Activated T-cell treated with anti-CD3 and anti-CD28 coated beads, Interleukin-2, amount 50 U/mL, for 24 hours (primary cell): ENCODE results near the gene GLI3.

Source experiments
- DNase-seq: peaks from one replicate; pipeline ENCODE4 v3.0.0-alpha.2; 2020
- H3K27ac Mint-ChIP-seq: 2 replicates; pipeline ENCODE4 v1.8.0; 2020; ENCODE audit warnings: mild to moderate bottlenecking, mixed read lengths
- H3K27me3 Mint-ChIP-seq: 2 replicates; pipeline ENCODE4 v1.8.0; 2020; ENCODE audit warnings: mixed read lengths
- H3K36me3 Mint-ChIP-seq: 2 replicates; pipeline ENCODE4 v1.8.0; 2020; ENCODE audit warnings: low read depth, mixed read lengths
- H3K4me1 Mint-ChIP-seq: 2 replicates; pipeline ENCODE4 v1.8.0; 2020; ENCODE audit warnings: low read depth, mixed read lengths
- H3K4me3 Mint-ChIP-seq: 2 replicates; pipeline ENCODE4 v1.8.0; 2020; ENCODE audit warnings: mild to moderate bottlenecking, moderate library complexity, mixed read lengths
- H3K9me3 Mint-ChIP-seq: 2 replicates; pipeline ENCODE4 v1.8.0; 2020; ENCODE audit warnings: mixed read lengths

Gene GLI3

GRCh38 chr7:42053834-42054233, 183.2 kb downstream of the GLI3 start:
- Mint-ChIP-seq H3K27me3 (peaks cover 2% of the 10 kb centered on the region), H3K27ac (no peak overlapping the region), H3K4me1 (no peaks in the 10 kb centered on the region), H3K36me3 (no peaks in the 10 kb centered on the region), H3K9me3 (no peaks in the 10 kb centered on the region), H3K4me3 (no peak overlapping the region)
- DNase-seq = no peak

DNA sequence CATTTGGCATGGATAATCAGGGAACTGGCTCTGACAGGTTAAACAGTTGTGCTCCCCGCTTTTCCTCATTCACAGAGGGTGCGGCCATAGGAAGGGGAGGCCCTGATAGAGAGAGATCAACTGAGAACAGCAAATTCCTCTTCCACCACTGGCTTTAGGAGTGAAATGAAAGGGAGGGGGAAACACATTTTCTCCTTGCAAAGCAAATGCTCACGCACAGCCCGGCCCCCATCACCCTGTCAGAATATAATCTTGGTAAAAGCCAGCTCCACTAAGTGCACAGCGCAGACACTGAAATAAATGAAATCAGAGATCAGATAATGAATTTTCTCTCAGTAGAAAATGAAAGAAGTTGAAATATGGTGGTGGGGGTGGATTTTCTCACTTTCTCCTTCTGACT, 187.2 kb downstream of the GLI3 start:
- Mint-ChIP-seq H3K9me3 (no peaks in the 10 kb centered on the region), H3K4me3 (no peak overlapping the region), H3K27me3 (peaks cover 4% of the 10 kb centered on the region), H3K4me1 (no peaks in the 10 kb centered on the region), H3K27ac (no peak overlapping the region), H3K36me3 (no peaks in the 10 kb centered on the region)
- no peak for DNase-seq

GRCh38 chr7:42046483-42046882, 190.5 kb downstream of the GLI3 start:
- DNase-seq = no peak
- peaks cover 12% of the 10 kb centered on the region for H3K27me3 Mint-ChIP-seq
- no peak overlapping the region for H3K27ac Mint-ChIP-seq
- H3K4me1 Mint-ChIP-seq = no peaks in the 10 kb centered on the region
- no peak overlapping the region for H3K4me3 Mint-ChIP-seq
- H3K9me3 Mint-ChIP-seq = no peaks in the 10 kb centered on the region
- H3K36me3 Mint-ChIP-seq = no peaks in the 10 kb centered on the region

DNA sequence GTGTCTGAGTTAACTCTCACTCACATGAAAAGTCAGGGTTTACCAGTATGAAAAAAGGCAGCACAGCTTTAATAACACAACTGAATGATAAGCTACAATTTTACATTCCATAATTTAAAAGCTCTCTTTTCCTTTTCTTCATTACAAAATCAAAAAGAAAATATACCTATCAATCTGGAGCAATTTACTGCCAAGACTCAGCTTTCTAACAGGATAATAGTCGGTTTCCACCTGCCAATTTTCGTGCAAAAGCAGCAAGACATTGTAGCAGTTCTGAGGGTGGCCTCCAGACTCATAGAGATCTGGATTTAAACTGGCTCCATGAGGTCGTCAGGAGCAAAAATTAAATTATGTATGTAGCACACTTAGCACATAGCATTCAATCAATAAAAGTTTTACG, 191.0 kb downstream of the GLI3 start:
- H3K27me3 Mint-ChIP-seq = peaks cover 12% of the 10 kb centered on the region

GRCh38 chr7:42039921-42040320, 197.1 kb downstream of the GLI3 start:
- DNase-seq = no peak

More for the DNA sequence above, 191.0 kb downstream of the GLI3 start:
- Mint-ChIP-seq H3K27ac (no peak overlapping the region), H3K36me3 (no peaks in the 10 kb centered on the region), H3K4me3 (no peak overlapping the region), H3K9me3 (no peaks in the 10 kb centered on the region), H3K4me1 (no peaks in the 10 kb centered on the region)
- no peak for DNase-seq

DNA sequence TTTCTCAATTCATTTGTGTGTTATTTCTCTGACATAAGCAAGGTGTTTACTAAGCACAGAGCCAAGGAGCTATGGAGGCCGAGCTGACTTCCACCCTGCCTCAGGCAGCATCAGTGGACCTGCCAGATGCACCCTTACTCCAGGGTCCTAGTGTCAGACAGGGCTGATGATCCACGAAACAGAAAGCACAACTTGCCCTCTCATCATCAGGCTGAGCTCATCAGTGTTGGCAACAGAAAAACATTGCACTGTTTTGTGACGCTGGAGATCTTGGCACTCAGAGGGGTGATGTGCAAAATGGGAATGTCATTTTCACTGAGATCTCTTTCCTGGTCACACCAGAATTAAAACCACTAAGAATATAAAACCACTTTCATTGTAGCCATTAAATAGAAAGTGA, 201.8 kb downstream of the GLI3 start:
- Mint-ChIP-seq H3K36me3 (no peaks in the 10 kb centered on the region), H3K9me3 (no peaks in the 10 kb centered on the region)

More at GRCh38 chr7:42039921-42040320, 197.1 kb downstream of the GLI3 start:
- H3K4me3 Mint-ChIP-seq = no peak overlapping the region
- H3K4me1 Mint-ChIP-seq = no peaks in the 10 kb centered on the region
- H3K36me3 Mint-ChIP-seq = no peaks in the 10 kb centered on the region
- H3K27ac Mint-ChIP-seq = no peak overlapping the region
- H3K27me3 Mint-ChIP-seq = peaks cover 9% of the 10 kb centered on the region
- no peaks in the 10 kb centered on the region for H3K9me3 Mint-ChIP-seq

DNA sequence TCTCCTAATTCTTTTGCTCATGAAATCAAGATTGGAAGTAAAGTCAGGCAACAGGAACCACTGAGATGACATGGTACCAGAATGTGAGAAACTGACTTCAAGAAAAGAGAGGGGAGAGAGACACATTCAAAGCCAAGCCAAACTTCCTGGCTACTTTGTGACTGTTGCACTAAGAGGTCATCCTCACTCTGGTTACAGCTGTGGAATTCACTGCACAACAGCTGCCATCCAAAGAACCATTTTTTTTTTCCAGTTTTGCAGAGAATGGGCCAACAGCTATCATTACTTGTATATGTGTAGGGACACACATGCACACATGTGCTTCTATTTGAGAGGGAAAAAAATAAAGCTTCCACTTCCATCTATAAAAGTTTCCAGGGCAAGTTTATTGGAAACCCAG, 203.5 kb downstream of the GLI3 start:
- H3K27me3 Mint-ChIP-seq = no peaks in the 10 kb centered on the region
- no peaks in the 10 kb centered on the region for H3K4me1 Mint-ChIP-seq
- H3K36me3 Mint-ChIP-seq = no peaks in the 10 kb centered on the region
- no peak overlapping the region for H3K27ac Mint-ChIP-seq
- H3K9me3 Mint-ChIP-seq = no peaks in the 10 kb centered on the region
- no peak overlapping the region for H3K4me3 Mint-ChIP-seq
- no peak for DNase-seq

More for the DNA sequence above, 201.8 kb downstream of the GLI3 start:
- no peak overlapping the region for H3K27ac Mint-ChIP-seq
- H3K27me3 Mint-ChIP-seq = no peaks in the 10 kb centered on the region
- no peaks in the 10 kb centered on the region for H3K4me1 Mint-ChIP-seq
- H3K4me3 Mint-ChIP-seq = no peak overlapping the region
- no peak for DNase-seq

GRCh38 chr7:42029405-42029804, 207.6 kb downstream of the GLI3 start:
- no peaks in the 10 kb centered on the region for H3K36me3 Mint-ChIP-seq
- H3K4me1 Mint-ChIP-seq = no peaks in the 10 kb centered on the region
- H3K27ac Mint-ChIP-seq = no peak overlapping the region
- no peaks in the 10 kb centered on the region for H3K9me3 Mint-ChIP-seq
- no peak overlapping the region for H3K4me3 Mint-ChIP-seq
- H3K27me3 Mint-ChIP-seq = peaks cover 4% of the 10 kb centered on the region
- DNase-seq = no peak

- no peak overlapping the region for H3K4me3 Mint-ChIP-seq
- no peaks in the 10 kb centered on the region for H3K4me1 Mint-ChIP-seq
- DNase-seq = no peak
- no peak overlapping the region for H3K27ac Mint-ChIP-seq
- H3K27me3 Mint-ChIP-seq = peaks cover 4% of the 10 kb centered on the region
- no peaks in the 10 kb centered on the region for H3K9me3 Mint-ChIP-seq
- H3K36me3 Mint-ChIP-seq = no peaks in the 10 kb centered on the region
Observed at GRCh38 chr7:42027521-42027920, 209.5 kb downstream of the GLI3 start.

- no peak overlapping the region for H3K27ac Mint-ChIP-seq
- no peak overlapping the region for H3K4me3 Mint-ChIP-seq
- DNase-seq = no peak
- no peaks in the 10 kb centered on the region for H3K36me3 Mint-ChIP-seq
- peaks cover 4% of the 10 kb centered on the region for H3K27me3 Mint-ChIP-seq
- no peaks in the 10 kb centered on the region for H3K9me3 Mint-ChIP-seq
- no peaks in the 10 kb centered on the region for H3K4me1 Mint-ChIP-seq
Observed at GRCh38 chr7:42026622-42027197, 210.3 kb downstream of the GLI3 start.

DNA sequence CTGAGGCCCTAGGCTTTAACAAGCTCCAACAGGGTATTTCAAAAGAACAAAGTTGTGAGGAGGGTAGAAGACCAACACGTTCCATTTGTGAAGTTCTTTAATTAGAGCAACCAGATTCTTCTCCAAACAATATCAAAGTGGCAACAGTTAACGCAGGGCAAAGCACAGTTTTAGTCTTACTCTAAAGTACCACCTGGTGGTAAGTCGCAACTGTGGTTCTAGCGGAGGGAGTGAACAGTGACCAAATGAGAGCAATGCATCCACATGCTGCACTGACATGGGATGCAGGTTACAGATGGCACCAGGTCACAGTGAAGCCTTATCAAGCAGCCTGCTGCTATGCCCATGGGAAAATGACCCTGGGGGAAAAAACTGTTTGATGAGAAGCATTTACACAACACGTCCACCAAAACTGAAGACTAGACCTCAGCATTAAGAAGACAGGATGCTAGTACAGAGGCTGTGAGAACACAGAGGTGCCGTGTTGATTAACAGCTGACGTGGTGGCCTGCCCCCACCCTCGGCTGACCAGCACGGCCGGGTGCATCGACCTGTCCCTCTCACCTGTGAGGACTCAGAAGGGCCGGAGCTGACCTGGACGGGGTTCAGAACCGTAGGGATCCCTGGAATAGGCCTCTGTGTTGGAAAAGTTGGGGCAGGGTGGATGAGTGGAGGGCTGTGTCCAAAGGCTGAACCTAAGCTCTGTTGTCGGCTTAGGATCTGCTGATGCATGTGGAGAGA, 211.2 kb downstream of the GLI3 start:
- H3K27me3 Mint-ChIP-seq = peaks cover 6% of the 10 kb centered on the region
- no peaks in the 10 kb centered on the region for H3K36me3 Mint-ChIP-seq
- DNase-seq = no peak
- no peak overlapping the region for H3K27ac Mint-ChIP-seq
- no peak overlapping the region for H3K4me3 Mint-ChIP-seq
- no peaks in the 10 kb centered on the region for H3K4me1 Mint-ChIP-seq
- no peaks in the 10 kb centered on the region for H3K9me3 Mint-ChIP-seq

- H3K4me3 Mint-ChIP-seq = no peak overlapping the region
- peaks cover 6% of the 10 kb centered on the region for H3K27me3 Mint-ChIP-seq
- no peaks in the 10 kb centered on the region for H3K36me3 Mint-ChIP-seq
- no peaks in the 10 kb centered on the region for H3K4me1 Mint-ChIP-seq
- no peak overlapping the region for H3K27ac Mint-ChIP-seq
- DNase-seq = no peak
- no peaks in the 10 kb centered on the region for H3K9me3 Mint-ChIP-seq
Observed at GRCh38 chr7:42024537-42024936, 212.5 kb downstream of the GLI3 start.

- H3K27me3 Mint-ChIP-seq = peaks cover 6% of the 10 kb centered on the region
- H3K4me1 Mint-ChIP-seq = no peaks in the 10 kb centered on the region
- DNase-seq = no peak
- no peaks in the 10 kb centered on the region for H3K36me3 Mint-ChIP-seq
- no peaks in the 10 kb centered on the region for H3K9me3 Mint-ChIP-seq
- no peak overlapping the region for H3K4me3 Mint-ChIP-seq
- no peak overlapping the region for H3K27ac Mint-ChIP-seq
Observed at GRCh38 chr7:42023262-42023661, 213.7 kb downstream of the GLI3 start.

- H3K4me3 Mint-ChIP-seq = no peak overlapping the region
- H3K36me3 Mint-ChIP-seq = no peaks in the 10 kb centered on the region
- peaks cover 11% of the 10 kb centered on the region for H3K27me3 Mint-ChIP-seq
- no peak for DNase-seq
- H3K4me1 Mint-ChIP-seq = no peaks in the 10 kb centered on the region
- no peak overlapping the region for H3K27ac Mint-ChIP-seq
- H3K9me3 Mint-ChIP-seq = no peaks in the 10 kb centered on the region
Observed at GRCh38 chr7:42022791-42023190, 214.2 kb downstream of the GLI3 start.

DNA sequence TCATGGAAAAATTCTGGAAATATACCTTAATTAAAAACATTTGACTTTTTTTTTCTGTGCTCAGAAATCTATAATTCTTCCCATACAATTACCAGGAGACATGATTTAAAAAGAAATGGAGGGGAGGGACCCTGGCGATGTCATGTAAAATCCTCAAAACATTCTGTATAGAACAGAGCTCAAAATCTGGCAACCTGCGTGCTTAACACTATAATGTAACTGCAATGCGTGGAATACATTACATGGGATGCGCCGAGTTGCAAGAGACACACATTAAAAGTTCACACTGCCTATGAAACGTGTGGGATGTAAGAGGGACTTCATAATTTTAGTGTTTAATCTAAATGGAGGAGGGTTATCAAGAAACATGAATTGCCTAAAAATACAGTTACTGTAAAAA, 215.0 kb downstream of the GLI3 start:
- no peaks in the 10 kb centered on the region for H3K36me3 Mint-ChIP-seq
- H3K27ac Mint-ChIP-seq = no peak overlapping the region
- no peaks in the 10 kb centered on the region for H3K9me3 Mint-ChIP-seq
- no peak overlapping the region for H3K4me3 Mint-ChIP-seq
- no peak for DNase-seq
- peaks cover 17% of the 10 kb centered on the region for H3K27me3 Mint-ChIP-seq
- no peaks in the 10 kb centered on the region for H3K4me1 Mint-ChIP-seq
